NCI-H2081 treated with DMSO at 0.1 percent for 48 hours (cell line): Measurements from ENCODE around the gene HACL1.
A peak's percentile ranks its signal among the peaks of the same experiment; 100 is the strongest.

ENCODE experiments used
- DNase-seq: peaks from one replicate; lab custom pipeline; 2025; lab: John Stamatoyannopoulos, UW

The HACL1 gene

DNA sequence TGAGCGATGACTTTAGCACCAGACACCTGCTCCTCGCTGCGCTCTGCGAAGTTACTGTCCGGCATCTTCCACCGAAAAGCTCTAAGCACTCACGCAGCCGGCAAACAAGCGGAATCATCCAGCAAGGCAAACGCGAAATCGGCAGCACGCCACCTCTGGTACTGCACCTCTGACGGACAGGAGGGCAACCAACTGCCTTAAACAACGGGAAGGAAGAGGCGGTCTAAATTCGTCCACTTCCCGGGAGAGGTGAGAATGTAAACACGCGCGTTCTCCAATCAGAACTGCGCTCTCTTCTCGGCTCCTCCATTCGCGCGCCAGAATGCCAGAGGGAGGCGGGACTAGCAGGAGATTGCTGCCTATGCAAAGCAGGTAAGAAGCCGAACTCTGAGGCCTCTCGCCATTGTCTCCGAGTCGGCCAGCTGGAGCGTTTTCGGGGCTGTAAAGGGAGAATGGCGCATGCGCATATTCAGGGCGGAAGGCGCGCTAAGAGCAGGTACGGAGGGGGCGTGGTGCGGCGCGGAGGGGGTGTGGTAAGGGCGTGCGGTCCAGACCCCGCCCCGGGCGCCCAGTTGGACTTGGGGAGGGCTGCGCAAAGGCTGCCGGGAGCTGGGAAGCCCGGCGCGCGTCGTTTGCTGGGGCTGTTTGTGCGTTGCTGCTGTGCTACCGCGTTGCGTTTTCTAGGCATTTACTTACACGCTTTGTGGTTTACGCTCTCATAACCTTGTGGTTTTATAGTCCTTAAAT, at the start of gene HACL1, which contains the start of gene BTD:
TSS of gene HACL1 (minus strand) at position 171 of the 747 bp plus-strand sequence. CDS start at position 65, 106 bp downstream.
TSS of gene BTD (plus strand) at position 347 of the 747 bp plus-strand sequence. CDS start 33,695 bp downstream, outside the sequence.
- no peak for DNase-seq

DNA sequence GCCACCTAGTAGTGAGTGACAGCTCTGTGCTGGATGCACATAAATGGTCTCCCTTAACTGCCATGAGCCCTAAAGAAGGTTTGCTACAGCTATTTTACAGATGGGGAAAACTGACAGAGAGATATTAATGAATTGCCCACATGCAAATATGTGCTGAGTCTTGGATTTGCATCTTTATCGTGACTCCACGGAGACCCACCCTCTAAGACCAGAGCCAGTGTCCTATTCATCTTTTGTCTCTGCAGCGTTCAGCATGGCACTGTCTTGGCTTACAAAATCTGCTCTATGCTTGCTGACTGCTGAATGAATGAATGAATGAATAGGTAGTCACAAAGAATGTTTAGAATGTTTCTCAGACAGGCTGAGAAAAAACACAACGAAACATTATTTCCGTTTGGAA, 48.5 kb upstream of the HACL1 start:
- DNase-seq, result no peak

DNA sequence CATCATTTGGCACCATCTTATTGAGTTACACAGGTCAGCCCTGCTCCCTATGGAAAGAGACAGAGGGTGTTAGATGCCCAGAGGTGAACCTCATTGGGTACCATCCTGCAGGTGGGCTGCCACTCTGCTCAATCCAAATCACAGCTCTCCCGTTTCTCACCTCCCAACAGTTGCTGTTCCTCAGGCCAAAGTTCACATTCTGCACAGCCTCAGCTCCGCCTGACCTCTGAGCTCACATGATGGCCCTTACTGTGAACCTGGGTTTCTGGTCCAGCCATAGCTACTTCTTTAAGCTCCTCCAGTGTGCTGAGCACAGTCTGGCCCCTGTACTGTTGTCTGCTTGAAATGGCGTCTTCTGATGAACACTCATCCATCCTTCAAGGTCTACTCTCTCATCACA, 48.0 kb upstream of the HACL1 start:
- no peak for DNase-seq

DNA sequence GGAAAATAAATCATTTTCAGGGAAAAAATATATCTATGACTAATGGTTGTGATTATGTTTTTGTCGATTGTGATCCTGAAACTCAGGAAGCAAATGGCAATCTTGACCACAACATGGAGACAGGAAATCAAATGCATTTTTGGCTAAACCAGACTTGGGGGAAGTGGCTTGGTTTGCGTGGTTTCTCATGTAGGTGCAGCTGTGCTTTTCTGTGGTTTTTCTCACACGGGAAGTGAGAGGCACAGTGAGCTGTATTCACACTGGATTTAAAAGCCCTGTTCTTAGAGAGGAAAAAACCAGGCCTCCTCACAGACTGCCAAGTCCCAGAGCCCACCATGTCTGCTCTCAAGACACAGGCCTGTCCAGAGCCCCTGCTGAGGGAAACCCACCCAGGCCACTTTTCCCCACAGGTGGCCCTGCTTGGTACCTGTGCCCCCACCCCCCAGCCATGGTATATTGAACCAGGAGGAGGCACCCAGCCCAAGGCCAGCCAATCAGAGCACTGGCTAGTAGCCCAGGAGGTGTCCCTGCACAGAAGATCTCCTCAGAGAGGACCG, 46.3 kb upstream of the HACL1 start:
- DNase-seq, result no peak

DNA sequence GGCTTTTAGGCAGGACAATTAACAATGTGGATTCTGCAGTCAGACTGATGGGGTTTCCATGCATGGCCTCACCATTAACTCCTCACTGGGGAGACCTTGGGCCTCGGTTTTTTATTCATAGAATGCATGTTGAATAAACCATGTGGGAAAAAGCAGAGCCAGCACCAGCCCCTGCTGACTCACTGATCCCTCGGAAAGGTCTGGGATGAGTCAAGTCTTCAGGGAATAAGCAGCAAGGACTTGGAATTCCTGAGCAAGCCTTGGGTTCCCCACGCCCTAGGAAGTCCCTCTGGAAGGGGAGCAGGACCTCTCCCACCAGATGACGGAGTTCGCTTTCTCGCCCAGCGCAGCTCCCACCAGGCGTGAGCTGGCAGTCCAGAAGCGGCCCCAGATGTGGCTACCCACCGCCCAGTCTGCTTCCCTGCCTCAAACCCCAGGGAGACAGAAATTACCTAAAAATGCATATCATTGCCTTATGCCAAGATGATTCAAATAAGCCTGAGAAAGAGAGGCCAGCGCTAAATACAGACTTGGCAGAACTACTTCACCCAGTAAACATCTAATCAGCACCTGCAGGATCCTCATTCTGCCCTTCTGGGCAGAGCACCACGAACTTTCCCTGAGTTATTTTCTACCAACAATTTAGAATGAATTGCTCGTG, 45.6 kb upstream of the HACL1 start:
- no peak for DNase-seq

DNA sequence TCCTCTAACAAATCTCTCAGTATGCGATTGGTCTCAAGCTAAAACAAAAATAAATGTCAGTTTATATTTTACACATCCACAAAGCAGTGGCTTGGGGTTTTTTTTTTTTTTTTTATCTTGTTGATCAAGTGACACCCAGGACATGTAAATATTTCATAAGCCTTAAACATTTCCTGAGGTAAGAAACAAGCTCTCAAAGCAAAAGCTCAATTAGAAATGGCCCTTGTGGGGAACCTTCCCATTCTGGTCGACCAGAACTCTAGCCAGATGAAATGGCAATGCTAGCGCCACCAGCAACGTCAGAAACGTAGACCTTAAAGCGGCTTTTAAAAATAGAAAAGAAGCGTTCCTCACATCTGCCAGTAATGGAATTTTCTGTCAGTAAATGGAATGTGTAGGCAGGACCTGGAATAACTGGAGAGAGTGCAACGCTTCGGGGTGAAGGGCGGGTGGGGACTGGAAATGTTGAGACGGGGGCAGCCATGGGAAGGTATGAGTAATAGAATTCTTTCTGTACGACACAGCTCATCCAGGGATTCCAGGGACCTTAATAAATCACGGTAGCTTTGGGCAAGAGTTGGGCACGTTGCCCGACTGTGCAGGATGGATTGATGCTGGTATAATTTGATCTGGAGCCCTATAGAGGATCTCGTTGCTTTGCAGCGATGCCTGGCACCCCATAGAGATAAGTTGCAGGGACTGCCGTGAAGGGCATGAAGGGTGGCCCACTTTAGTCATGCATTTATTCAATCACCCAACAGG, 44.6 kb upstream of the HACL1 start:
- DNase-seq, result no peak

DNA sequence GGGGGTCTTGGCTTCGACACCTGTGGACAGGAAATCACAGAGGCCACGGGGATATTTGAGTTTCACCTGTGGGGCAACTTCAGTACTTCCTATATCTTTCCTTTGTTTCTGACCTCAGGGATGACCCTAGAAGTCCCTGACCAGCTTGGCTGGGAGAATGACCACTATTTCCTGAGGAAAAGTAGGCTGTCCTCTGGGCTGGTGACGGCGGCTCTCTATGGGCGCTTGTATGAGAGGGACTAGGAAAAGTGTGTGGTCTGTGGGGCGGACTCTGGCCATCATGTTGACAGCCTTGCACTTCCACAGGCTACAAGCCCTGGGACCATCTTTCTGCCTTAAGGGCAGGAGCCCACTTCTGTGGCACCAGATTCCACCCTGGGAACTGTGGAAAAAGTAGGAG, 43.9 kb upstream of the HACL1 start:
- DNase-seq, result no peak

DNA sequence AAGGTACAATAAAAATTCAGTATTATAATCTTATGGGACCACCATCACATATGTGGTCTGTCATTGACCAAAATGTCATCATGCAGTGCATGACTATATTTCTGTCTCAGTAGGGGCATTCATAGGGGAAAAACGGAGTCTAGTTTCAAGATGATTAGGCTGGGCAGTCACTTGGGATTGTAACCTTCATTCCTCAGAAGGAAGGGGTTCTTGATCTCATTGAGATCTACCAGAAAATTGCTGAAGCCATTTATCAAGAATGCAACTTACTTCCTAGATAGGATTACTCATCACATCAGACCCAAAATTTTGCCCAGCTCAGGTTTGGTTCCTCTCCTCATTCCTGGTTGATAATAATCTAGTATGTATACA, 37.5 kb upstream of the HACL1 start:
- no peak for DNase-seq

DNA sequence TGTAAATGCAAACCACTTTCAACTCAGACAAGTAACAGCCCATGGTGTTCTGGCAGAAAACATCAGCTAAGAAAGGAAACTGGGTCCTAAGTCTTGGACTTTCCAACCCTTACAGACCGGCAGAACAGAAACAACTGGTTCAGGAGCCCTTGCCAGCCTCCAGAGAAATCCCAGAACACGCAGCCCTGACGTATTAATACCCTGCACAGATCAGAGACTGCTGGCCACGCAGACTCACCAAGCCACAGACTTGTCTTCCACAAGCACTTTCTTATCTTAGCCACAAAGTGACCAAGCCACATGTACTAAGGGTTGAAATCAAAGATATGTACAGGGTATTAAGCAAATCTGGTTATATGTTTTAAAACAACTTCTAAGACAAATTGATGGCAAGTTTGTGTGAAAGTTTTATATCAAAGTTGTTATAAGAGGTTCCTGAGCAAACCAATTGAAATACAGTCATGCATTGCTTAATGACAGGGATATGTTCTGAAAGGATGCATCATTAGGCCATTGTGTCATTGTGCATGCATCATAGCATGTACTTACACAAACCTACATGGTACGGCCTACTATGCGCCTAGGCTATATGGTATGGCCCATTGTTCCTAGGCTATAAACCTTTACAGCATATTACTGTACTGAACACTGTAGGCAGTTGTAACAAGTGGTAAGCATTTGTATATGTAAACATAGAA, 37.0 kb upstream of the HACL1 start:
- DNase-seq, result no peak

DNA sequence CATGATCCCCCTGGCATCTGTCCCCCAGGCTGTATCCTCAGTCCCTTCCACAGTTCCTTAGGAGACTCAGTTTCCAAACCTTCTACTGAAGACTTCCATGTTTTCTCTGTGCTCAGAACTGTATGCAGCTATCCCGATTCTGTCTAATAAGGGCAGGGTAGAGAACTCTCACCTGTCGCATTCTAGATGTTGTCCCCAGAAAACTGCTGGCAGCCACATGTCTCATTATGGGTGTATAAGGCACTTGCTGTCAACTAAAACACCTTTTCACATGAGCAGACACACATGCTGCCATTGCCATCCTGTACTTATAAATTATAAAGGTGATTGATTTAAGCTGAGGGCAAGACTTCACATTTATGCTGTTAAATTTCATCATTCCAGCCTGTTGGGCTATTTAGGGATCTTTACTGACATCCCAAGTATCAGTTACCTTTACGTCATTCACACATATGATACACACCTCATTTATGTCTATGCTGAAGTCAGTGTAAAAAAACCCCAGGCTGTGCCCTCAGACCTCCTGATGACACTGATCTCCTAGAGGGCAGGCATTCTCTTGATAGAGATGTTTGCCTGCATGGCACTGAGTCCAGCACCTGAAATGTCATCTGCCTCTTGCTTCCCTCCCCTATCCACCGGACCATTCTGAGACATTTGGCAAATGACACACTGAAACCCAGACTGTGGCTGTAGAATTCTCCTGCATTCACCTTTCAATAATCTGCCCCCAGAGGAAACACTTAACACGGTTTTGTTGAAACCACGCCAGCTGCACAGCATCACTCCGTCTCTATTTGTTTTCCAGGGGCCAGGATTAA, 36.0 kb upstream of the HACL1 start:
- DNase-seq, result no peak

DNA sequence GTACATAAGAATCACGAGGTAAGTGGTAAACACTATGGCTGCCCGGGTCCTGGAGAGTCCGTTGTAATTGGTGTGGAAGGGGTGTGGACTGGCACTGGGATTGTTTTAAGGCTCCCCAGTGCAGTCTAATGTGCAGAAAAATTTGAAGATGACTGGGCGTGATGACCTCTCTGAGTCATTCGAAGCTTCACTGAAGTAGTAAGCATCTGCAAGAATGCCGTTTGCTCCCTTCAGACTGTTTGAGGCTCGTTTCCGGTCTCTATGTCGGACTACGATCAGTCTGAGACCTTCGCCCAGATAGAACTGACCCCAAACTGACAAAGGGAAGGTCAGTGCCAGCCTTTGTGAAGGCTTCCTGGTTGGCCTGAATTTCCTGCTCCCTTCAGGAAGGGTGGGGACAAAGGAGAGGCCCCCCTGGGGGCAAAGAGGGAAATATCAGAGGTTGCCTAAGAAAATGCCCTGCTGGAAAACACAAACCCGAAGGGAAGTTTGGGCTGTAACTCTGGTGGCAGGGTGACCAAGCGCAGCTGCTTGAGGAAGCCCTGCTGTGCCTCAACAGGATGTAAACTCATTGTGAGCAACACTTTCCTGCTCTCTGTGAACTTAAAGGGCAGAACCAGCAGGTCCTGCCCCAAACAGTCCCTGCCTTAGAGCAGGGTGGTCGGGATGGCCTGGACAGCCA, 34.8 kb upstream of the HACL1 start:
- DNase-seq, result no peak

DNA sequence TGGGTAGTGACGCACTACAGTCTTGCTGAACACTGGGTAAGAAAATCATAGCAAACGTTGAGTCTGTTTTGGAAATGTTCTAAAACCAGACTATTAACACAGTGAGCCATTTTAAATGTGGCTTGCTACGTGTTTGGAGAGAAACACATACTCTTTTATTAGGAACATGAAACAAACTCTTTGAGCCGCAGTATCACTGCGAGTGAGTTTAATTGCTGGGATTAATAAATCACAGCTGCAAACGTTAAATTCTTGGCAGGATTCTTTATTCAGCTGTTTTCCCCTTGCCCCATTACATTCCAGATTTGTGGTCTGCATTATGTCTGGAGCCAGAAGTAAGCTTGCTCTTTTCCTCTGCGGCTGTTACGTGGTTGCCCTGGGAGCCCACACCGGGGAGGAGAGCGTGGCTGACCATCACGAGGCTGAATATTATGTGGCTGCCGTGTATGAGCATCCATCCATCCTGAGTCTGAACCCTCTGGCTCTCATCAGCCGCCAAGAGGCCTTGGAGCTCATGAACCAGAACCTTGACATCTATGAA, 33.8 kb upstream of the HACL1 start:
- no peak for DNase-seq

DNA sequence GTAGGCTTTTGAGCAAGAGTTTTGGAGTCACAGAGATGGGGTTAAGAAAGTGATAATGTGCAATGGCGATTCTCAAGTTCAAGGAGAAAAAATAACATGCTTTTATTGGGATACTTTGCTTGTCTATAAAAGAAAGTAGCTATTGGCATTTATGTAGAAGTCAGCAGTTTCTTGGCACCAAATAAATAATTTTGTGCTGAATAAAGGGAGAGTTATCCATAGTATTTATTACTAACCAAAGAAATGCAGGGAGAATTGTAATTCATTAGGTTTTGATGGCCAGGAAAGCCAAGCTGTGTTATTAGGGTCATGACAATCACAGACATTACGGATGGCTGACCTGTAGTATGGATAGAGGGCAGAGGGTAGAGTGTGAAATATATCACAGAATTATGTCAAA, 33.3 kb upstream of the HACL1 start:
- DNase-seq, result no peak

DNA sequence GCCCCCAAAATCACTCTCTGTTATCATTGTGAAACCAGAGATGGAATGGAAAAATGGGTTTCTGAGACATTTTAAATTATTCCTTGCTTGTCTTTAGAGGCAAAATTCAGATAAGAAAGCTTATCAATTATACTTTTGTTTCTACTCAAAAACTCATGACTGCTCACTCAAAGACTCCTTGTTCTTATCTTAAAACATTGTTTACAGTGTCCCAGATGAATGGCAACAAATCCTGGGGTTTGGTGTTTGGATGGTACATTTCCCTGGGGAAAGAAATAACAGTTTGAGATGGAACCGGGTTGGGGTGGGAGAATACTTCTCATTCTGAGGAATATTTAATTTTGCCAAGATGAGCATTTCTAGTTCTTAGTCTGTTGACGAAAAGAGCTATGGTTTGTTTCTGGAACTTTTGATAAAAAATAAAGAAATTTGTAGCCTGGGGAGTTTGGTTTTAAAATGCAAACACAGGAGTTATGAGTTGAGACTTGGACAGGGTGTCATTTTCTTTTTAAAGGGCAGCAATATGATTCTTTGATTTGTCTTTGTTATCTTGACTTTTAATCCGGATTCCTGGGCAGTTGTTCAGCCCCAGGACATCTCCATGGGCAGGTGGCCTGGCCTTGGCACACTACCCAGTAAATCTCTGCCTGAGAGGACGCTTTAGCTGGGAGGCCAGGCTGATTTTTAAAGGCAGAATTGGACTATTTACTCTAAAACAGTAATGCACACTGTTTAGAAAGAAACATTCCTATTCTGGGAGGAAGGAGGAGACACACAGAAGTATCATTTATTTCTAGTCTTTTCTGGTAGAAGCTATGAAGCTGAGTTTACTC, 32.6 kb upstream of the HACL1 start:
- DNase-seq, result no peak

DNA sequence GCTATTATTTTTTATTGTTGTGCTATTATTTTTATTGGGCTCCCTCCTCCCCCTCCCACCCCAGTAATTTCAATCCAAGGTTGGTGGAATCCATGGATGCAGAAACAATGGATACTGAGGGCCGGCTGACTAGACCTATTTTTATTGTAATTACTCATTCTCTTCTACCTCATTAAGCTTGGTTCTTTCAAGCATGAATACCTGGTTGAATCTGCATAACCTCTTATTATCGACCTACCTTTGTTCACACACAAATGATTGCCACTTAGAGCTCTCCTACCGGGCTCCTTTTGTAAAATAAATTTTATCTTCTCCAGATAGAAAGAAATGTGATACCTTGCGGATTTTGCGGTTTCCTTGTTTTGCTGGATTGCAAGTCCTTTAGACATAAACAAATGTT, 31.8 kb upstream of the HACL1 start:
- peak; percentile 88 for DNase-seq

DNA sequence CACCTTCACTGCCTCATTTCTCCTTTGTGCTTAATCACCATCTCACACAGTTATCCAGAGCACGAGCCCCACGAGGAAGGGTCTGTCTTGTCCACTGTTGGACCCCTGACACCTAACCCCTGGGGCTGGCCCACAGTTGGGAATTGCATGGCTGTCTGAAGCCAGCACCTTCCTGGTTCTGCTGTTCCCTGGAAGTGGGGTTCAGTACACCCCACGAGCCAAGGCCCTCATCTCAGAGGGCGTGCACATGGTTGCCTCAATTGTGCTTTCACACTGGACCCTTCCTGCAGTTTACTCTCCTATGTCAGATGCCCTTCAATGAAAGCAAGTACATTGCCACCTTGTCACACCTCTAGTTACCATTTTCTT, 30.8 kb upstream of the HACL1 start:
- no peak for DNase-seq

DNA sequence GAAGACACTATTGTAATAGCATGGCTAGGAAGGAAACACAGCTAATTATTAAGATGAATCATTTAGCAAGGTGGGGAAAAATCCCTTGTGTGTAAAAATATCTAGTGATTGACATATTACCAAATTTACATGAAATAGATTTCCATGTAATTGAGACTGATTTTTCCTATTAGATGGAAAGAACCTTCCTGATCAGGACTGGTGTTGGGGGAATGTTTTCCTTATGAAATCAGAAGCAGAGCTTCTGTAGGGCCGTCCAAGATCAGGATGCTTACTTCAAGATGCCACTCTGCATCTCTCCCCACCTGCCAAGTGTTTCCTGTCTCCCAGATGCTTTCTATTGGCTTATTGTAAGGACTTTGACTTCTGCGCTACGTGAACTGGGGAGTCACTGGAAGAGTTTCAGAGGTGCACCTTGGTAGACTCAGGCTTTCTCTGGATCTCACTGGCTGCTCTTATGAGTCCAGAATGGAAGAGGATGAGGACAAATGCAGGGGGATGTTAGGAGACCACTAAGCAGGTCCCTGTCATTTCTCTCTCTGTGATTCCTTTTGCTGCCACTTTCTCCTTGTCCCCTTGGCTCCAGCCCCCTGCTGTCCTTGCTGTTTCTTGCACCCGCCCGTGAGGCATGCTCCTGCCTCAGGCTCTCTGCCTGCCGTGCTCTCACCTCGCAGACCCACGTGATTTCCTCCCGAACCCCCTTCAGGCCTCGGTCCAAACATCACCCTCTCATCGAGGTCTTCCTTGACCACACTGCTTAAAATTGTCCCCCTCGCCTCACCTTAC, 30.2 kb upstream of the HACL1 start:
- DNase-seq, result no peak

DNA sequence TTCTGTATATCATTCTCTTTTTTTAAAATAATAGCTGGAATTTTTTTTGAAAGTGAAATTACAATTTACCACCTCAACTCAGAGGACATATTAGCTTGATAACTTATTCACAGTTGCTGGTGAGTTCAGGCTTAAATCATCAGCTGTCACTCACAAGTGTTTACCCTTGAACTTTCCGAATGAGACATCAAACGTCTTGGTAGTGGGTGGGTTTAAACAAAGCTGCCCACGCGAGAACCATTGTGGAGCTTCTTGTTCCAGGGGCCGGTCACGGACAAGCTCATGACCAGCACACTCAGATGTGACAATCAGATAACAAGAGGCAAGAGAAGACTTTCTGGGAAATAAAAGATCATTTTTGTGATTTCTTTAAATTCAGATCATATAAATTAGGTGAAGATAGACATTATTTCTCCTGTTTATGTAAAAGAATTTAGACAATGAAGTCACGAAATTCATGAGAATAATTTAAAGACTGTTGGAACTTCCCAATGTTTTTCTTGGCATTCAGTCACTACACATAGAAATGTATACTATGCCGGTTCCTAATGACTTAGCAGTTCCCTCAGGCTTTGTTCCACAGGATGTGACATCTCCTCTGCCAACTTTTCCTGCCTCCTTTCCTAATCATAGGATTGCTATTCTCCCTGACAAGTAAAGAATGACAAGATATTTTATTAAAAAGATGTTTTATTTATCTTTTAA, 29.4 kb upstream of the HACL1 start:
- no peak for DNase-seq
